ENCODE measurements around the gene GPS1. TPM values are rescaled to one million over a fixed set of nuclear protein-coding genes. Genes with fewer than 3 reads are reported as not detected.
A peak's percentile ranks its signal among the peaks of the same experiment; 100 is the strongest.

The GPS1 gene
- polyA plus RNA-seq, 1 of the 3 experiments (the other 2 are of a cell fraction): 264 TPM

DNA sequence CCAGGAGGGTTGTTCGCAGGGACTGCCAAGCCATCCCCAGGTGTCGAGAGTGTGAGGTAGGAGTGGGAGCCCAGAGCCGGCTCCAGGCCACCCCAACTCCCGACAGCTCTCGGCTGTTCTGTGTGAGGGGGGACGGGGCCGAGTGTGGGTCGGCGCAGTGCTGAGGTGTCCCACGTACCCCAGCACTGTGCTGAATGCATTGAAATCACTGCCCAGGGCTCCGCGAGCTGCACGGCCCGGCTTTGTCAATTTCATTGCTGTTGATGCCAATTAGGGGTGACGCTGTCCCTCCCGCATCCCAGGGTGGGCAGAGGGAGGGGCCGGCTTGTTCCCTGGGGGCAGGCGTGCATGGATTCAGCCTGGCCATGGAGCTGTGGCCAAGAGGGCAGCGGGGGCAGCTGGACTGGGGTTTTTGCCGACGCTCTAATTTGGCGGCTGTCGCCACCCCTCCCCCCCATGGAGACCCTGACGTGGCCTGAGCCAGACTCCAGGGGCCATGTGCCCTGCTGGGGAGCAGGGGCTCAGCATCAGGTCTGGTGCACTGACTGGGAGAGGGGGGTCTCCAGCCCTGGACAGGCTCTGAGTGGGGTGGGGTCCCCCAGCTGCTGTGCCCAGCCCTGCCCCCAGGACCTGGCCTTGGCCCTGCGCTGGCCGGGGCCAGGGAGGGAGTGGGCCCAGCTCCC is 43.3 kb upstream of the GPS1 start:
- TF ChIP-seq, protein P1, sequence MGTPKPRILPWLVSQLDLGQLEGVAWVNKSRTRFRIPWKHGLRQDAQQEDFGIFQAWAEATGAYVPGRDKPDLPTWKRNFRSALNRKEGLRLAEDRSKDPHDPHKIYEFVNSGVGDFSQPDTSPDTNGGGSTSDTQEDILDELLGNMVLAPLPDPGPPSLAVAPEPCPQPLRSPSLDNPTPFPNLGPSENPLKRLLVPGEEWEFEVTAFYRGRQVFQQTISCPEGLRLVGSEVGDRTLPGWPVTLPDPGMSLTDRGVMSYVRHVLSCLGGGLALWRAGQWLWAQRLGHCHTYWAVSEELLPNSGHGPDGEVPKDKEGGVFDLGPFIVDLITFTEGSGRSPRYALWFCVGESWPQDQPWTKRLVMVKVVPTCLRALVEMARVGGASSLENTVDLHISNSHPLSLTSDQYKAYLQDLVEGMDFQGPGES (IDR thresholded peaks at IDR 0.05; ENCODE audit: low read depth, low read length): no peak
- TF ChIP-seq, protein P2, sequence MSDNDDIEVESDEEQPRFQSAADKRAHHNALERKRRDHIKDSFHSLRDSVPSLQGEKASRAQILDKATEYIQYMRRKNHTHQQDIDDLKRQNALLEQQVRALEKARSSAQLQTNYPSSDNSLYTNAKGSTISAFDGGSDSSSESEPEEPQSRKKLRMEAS (IDR thresholded peaks at IDR 0.05; ENCODE audit: low read depth): no peak
- TF ChIP-seq RFX5 (IDR thresholded peaks at IDR 0.05; ENCODE audit: low read length): no peak
- TF ChIP-seq FOXJ3 (CRISPR knock-in tag; IDR thresholded peaks at IDR 0.05): no peak
- TF ChIP-seq, protein P3, sequence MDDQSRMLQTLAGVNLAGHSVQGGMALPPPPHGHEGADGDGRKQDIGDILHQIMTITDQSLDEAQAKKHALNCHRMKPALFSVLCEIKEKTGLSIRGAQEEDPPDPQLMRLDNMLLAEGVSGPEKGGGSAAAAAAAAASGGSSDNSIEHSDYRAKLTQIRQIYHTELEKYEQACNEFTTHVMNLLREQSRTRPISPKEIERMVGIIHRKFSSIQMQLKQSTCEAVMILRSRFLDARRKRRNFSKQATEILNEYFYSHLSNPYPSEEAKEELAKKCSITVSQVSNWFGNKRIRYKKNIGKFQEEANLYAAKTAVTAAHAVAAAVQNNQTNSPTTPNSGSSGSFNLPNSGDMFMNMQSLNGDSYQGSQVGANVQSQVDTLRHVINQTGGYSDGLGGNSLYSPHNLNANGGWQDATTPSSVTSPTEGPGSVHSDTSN (IDR thresholded peaks at IDR 0.05): no peak
- no peak for TF ChIP-seq JUND (IDR thresholded peaks at IDR 0.05)
- TF ChIP-seq, protein P4, sequence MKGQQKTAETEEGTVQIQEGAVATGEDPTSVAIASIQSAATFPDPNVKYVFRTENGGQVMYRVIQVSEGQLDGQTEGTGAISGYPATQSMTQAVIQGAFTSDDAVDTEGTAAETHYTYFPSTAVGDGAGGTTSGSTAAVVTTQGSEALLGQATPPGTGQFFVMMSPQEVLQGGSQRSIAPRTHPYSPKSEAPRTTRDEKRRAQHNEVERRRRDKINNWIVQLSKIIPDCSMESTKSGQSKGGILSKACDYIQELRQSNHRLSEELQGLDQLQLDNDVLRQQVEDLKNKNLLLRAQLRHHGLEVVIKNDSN (IDR thresholded peaks at IDR 0.05; ENCODE audit: borderline replicate concordance, low read depth): no peak
- no peak for TF ChIP-seq RAD21 (IDR thresholded peaks at IDR 0.05; ENCODE audit: low read length)
- no peak for TF ChIP-seq YY1 (IDR thresholded peaks at IDR 0.05; ENCODE audit: low read depth)
- no peak for TF ChIP-seq NRF1 (IDR thresholded peaks at IDR 0.05; ENCODE audit: low read depth, low read length)
- no peak for TF ChIP-seq POLR2AphosphoS5 (IDR thresholded peaks at IDR 0.05; ENCODE audit: low read depth, low read length)
- TF ChIP-seq TAF1 (IDR thresholded peaks at IDR 0.05; ENCODE audit: borderline replicate concordance, low read depth, low read length): no peak
- TF ChIP-seq FOSL2 (IDR thresholded peaks at IDR 0.05; ENCODE audit: borderline replicate concordance, low read depth): no peak
- no peak for TF ChIP-seq MEF2A (IDR thresholded peaks at IDR 0.05; ENCODE audit: borderline replicate concordance, low read depth)
- TF ChIP-seq ELF1 (IDR thresholded peaks at IDR 0.05): no peak
- TF ChIP-seq RXRA (IDR thresholded peaks at IDR 0.05; ENCODE audit: borderline replicate concordance, low read depth): no peak
- no peak for TF ChIP-seq MXI1 (IDR thresholded peaks at IDR 0.05; ENCODE audit: low read depth, low read length)
- no peak for TF ChIP-seq GATA2 (CRISPR knock-in tag; IDR thresholded peaks at IDR 0.05)
- TF ChIP-seq, protein P5, sequence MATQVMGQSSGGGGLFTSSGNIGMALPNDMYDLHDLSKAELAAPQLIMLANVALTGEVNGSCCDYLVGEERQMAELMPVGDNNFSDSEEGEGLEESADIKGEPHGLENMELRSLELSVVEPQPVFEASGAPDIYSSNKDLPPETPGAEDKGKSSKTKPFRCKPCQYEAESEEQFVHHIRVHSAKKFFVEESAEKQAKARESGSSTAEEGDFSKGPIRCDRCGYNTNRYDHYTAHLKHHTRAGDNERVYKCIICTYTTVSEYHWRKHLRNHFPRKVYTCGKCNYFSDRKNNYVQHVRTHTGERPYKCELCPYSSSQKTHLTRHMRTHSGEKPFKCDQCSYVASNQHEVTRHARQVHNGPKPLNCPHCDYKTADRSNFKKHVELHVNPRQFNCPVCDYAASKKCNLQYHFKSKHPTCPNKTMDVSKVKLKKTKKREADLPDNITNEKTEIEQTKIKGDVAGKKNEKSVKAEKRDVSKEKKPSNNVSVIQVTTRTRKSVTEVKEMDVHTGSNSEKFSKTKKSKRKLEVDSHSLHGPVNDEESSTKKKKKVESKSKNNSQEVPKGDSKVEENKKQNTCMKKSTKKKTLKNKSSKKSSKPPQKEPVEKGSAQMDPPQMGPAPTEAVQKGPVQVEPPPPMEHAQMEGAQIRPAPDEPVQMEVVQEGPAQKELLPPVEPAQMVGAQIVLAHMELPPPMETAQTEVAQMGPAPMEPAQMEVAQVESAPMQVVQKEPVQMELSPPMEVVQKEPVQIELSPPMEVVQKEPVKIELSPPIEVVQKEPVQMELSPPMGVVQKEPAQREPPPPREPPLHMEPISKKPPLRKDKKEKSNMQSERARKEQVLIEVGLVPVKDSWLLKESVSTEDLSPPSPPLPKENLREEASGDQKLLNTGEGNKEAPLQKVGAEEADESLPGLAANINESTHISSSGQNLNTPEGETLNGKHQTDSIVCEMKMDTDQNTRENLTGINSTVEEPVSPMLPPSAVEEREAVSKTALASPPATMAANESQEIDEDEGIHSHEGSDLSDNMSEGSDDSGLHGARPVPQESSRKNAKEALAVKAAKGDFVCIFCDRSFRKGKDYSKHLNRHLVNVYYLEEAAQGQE (IDR thresholded peaks at IDR 0.05; ENCODE audit: low read depth, low read length): no peak
- POLR2A ChIA-PET: no interaction called here

More for the DNA sequence above, 43.3 kb upstream of the GPS1 start:
- Histone ChIP-seq H3K9me3 (no peaks in the 10 kb centered on the region), H3K79me2 (ENCODE audit: insufficient read depth) (peaks cover 5% of the 10 kb centered on the region; the same call in 1 of the 2 replicates), H3K27ac (ENCODE audit: low read depth in 2 of 2, low read length in 1 of 2) (no peak overlapping the region), H3K4me3 (ENCODE audit: low read depth in 2 of 2, low read length in 1 of 2) (no peak overlapping the region), H3K4me1 (ENCODE audit: control insufficient read depth in 1 of 2, insufficient read depth in 2 of 2, low read depth in 1 of 2, low read length in 1 of 2) (peaks cover 25 to 34% of the 10 kb centered on the region in 2 experiments; a peak in 3 of 4 replicates), H3K9ac (no peak overlapping the region), H4K20me1 (ENCODE audit: insufficient read depth) (no peaks in the 10 kb centered on the region), H3F3A (replicated peaks; ENCODE audit: insufficient read depth) (peaks cover 11% of the 10 kb centered on the region), H2AFZ (ENCODE audit: low read depth) (no peak overlapping the region), H3K4me2 (no peak overlapping the region), H3K9me2 (no peaks in the 10 kb centered on the region), H3K36me3 (replicated peaks in 1 of 2; ENCODE audit: control insufficient read depth in 1 of 2, insufficient read depth in 2 of 2, low read length in 1 of 2) (no peaks in the 10 kb centered on the region), H3K27me3 (ENCODE audit: insufficient read depth) (no peaks in the 10 kb centered on the region)
- CTCF ChIA-PET: interaction anchor here (0.6 to 35.7 kb wide), 6 partner anchors 13 to 228 kb away, joined by 3 to 1216 read pairs (median 4); partner anchors contain the start of genes CENPX, LRRC45 and NOTUM
- 93% methylated on average over 21 of the region's 26 CpGs for whole genome bisulfite sequencing (ENCODE audit: low lambda C conversion rate)
- peak; percentile 79 for DNase-seq

Data from SK-N-SH (cell line).